GM18498 (cell line): ENCODE data around the gene S1PR2.
A peak's percentile ranks its signal among the peaks of the same experiment; 100 is the strongest.
"Not testable (repeated sequence)": the region's sequence is repeated elsewhere in the genome, so short reads cannot be mapped to it uniquely, and the experiment has no call there.

ENCODE experiments used
- ATAC-seq: cut with Tn5 transposase; IDR thresholded peaks from one replicate; pipeline ENCODE4 v1.9.1; 2021; ENCODE audit warnings: mild to moderate bottlenecking, moderate library complexity; ENCODE audit not compliant: unreplicated experiment

The S1PR2 gene

DNA sequence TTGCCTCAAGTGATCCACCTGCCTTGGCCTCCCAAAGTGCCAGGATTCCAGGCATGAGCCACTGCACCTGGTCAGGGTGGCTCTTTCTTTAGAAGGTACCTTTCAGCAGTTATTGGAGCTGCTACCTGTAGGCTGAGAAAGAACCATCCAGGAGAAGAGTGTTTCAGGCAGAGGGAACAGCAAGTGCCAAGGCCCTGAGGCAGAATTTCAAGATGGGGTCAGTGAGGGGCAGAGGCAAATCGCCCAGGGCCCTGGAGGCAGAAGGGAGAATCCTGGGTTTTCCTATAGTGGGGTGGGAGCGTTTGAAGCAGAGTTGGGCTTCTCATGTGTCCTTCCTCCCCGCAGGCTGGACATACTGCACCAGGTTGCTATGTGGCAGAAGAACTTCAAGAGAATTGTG, 23.1 kb upstream of the S1PR2 start:
- ATAC-seq, result no peak

DNA sequence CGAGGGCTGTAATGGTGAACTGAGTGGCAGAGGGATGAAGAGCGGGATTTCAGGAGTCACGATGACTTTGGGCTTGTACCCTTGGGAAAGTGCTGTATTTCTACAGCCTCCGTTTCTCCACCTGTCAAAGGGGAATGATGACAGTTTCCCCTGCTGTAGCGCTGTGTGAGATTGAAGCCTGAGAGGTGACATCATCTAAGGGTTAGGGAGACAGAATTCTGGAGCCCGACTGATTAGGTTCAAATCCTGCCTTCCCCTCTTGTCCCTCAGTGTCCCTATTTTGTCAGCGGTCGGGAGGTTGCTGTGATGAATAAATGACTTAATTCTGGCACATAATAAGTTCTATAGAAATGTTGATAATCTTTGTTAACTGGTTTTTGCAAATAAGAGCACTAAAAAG, 21.6 kb upstream of the S1PR2 start:
- no peak for ATAC-seq

GRCh38 chr19:10251792-10252694, 20.9 kb upstream of the S1PR2 start, which contains the start of gene MRPL4:
Gene MRPL4 (plus strand): TSS chr19:10252214. CDS start chr19:10252254, 40 bp downstream.
- ATAC-seq, result peak; percentile 88

- no peak for ATAC-seq
Observed at GRCh38 chr19:10246511-10246910, 15.4 kb upstream of the S1PR2 start.

GRCh38 chr19:10245189-10245939, 14.2 kb upstream of the S1PR2 start:
- ATAC-seq, result no peak

GRCh38 chr19:10243606-10244005, 12.5 kb upstream of the S1PR2 start:
- ATAC-seq, result no peak

GRCh38 chr19:10241826-10242449, 10.8 kb upstream of the S1PR2 start:
- not testable (repeated sequence) for ATAC-seq

- no peak for ATAC-seq
Observed at GRCh38 chr19:10238172-10238783, 7.1 kb upstream of the S1PR2 start.

DNA sequence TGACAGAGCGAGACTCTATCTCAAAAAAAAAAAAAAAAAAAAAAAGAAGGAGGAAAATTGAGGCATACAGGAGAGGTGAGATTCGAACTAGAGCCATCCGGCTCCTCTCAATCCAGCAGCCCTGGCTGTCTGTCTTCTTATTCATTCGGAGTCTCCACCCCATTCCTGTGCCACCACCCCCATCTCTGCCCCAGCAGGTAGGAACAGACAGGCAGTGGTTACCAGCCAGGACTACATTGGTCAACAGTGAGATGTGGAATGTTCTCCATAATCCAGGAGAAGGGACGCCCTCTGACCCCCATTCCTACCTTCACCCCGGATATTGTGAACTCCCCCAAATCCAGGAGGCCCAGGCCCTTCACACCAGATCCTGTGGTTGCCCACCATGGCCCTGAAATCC, 6.6 kb upstream of the S1PR2 start:
- no peak for ATAC-seq

DNA sequence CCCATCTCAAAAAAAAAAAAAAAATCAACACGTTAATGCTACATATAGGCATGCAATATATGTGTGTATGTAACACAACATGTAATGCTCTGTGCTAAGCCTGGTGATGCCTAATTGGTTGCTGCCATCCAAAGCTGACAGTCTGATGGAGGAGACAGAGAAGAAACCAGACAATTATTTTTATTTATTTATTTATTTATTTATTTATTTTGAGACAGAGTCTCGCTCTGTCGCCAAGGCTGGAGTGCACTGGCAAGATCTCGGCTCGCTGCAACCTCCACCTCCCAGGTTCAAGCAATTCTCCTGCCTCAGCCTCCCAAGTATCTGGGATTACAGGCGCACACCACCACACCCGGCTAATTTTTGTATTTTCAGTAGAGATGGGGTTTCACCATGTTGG, 4.3 kb upstream of the S1PR2 start:
- not testable (repeated sequence) for ATAC-seq

- ATAC-seq, result no peak
Observed at GRCh38 chr19:10235003-10235402, 3.9 kb upstream of the S1PR2 start.

- ATAC-seq, result no peak
Observed at GRCh38 chr19:10233946-10234345, 2.8 kb upstream of the S1PR2 start.

GRCh38 chr19:10231612-10232228, 589 bp upstream of the S1PR2 start:
- ATAC-seq, result no peak

- ATAC-seq, result peak; percentile 20
Observed at GRCh38 chr19:10230173-10230860, 814 bp downstream of the S1PR2 start.

GRCh38 chr19:10228920-10229319, 2.2 kb downstream of the S1PR2 start:
- no peak for ATAC-seq

DNA sequence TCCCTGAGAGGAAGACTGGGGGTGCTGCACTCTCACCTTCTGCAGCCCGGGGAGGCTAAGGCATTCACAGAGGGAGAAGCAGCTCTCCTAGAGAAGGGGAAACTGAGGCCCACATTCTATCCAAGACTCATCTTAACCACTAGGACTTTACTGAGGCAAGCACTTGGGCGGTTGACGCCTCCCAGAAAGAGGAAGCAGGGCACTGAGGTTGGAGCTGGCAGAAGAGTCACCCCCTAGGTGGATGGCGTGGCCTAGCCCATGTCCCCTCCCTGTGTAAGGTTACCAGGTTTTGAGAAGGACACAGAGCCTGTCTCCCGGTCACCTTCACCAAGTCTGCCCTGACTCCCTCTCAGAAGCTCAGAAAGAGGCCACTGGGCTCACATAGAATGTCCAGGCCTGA, 2.7 kb downstream of the S1PR2 start:
- ATAC-seq, result no peak

DNA sequence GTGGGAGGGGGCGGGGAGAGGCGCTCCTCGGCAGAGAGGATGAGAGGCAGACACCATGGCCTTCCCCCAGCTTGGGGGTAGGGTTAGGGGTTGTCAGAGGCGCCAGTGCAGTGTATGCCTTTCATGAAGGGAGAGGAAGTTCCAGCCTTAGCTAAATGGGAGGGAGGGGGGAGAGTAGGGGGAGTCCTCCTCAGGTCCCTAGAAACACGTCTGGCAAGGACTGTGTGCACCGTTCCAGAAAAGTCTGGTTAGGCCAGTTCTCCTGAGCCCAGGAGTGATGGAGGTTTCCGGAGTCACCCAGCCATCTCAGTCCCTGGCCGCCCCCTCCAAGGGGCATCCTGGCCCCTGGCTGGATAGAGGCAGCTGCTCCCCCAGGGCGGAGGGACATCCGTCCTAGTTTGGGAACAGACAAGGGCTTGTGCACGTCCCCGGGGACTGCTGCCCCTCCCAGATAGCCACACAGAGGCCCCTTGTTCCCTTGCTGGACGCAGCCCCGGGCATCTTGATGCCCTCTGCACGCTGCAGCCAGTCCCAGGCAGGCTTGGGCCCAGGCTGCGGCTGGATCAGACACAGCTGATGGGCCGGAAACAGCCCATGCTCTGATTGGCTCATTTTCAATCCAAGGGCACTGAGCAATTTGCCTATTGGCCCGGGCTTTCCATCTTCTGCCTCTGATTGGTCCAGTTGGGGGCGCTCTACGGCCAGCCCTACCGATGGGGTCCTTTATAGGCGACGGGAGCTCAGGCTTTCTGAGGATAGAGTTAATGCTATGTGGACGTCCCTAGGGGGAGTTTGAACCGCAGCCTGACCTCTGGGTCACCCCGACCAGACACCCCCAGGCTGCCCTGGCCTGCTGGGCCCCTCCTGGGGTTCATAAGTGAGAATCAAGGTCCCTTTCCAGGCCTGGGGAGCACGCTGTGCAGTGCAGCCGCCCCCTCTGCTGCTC, 3.8 kb downstream of the S1PR2 start:
- no peak for ATAC-seq

DNA sequence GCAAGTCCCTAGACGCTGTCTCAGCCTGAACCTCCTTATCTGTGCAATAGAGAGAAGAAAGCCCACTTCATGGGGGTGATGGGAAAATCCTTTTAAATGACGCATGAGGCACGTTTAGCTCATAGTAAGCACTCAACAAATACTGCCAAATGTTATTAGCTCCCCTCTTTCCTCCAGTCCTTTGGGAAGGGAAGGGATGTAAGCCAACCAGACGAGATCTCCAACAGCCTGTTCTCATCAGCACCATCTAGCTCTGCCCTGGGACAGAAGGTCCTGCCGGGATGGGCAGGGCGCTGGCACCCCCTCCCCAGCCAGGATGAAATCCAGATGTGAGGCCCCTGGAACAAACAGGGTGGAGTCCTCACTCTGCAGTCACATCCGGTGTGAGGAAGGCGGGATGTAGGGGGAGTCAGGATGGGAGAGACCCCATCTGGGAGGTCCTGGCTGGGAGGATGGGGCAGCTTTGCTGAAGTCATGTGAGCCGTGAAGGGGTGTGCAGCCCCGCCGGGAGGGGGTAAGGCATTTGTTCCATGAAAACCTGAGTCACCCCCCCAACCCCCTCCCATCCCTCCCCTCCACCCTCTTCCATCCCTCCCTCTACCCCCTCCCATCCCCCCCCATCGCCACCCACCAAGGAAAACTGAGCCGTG, 4.6 kb downstream of the S1PR2 start:
- no peak for ATAC-seq

- ATAC-seq, result no peak
Observed at GRCh38 chr19:10226021-10226375, 5.1 kb downstream of the S1PR2 start.
